Effector memory CD4-positive, alpha-beta T cell (primary cell): ENCODE results near the gene SLAMF6.
A peak's percentile ranks its signal among the peaks of the same experiment; 100 is the strongest.
"Not testable (repeated sequence)": the region's sequence is repeated elsewhere in the genome, so short reads cannot be mapped to it uniquely, and the experiment has no call there.

Experiments used
- DNase-seq, 3 donors: peaks; one replicate each; pipeline ENCODE4 v3.0.0-alpha.2; 2020
- H3K27ac ChIP-seq: 2 replicates; pipeline ENCODE4 v1.7.0; 2013; ENCODE audit warnings: mild to moderate bottlenecking, low read length, moderate library complexity; ENCODE audit not compliant: insufficient read depth, poor library complexity, severe bottlenecking
- H3K27me3 ChIP-seq: replicated peaks from 2 replicates; pipeline ENCODE4 v1.7.0; 2013; ENCODE audit warnings: mild to moderate bottlenecking, low read length; ENCODE audit not compliant: insufficient read depth, control insufficient read depth, poor library complexity, severe bottlenecking
- H3K36me3 ChIP-seq: 2 replicates; pipeline ENCODE4 v1.7.0; 2013; ENCODE audit warnings: mild to moderate bottlenecking, low read length, moderate library complexity; ENCODE audit not compliant: control insufficient read depth, insufficient read depth
- H3K4me1 ChIP-seq: 2 replicates; pipeline ENCODE4 v1.7.0; 2013; ENCODE audit warnings: low read length, mild to moderate bottlenecking; ENCODE audit not compliant: control insufficient read depth, insufficient read depth, poor library complexity, severe bottlenecking
- H3K4me3 ChIP-seq: 2 replicates; pipeline ENCODE4 v1.7.0; 2013; ENCODE audit warnings: low read length, low read depth, mild to moderate bottlenecking; ENCODE audit not compliant: insufficient read depth, poor library complexity, severe bottlenecking
- H3K9me3 ChIP-seq: 2 replicates; pipeline ENCODE4 v1.7.0; 2013; ENCODE audit warnings: mild to moderate bottlenecking, low read length, moderate library complexity; ENCODE audit not compliant: control insufficient read depth

The SLAMF6 gene

GRCh38 chr1:160560045-160560705 is 37.1 kb upstream of the SLAMF6 start:
- peak overlapping the region; percentile 16 for H3K4me3 ChIP-seq
- H3K27ac ChIP-seq: peak overlapping the region; percentile 58
- H3K9me3 ChIP-seq: no peaks in the 10 kb centered on the region
- peaks cover 14% of the 10 kb centered on the region for H3K4me1 ChIP-seq
- H3K27me3 ChIP-seq: no peaks in the 10 kb centered on the region
- DNase-seq: no peak
- peaks cover 10% of the 10 kb centered on the region for H3K36me3 ChIP-seq

GRCh38 chr1:160559437-160559836 is 36.4 kb upstream of the SLAMF6 start:
- H3K27ac ChIP-seq: peak overlapping the region; percentile 58
- DNase-seq, H3K36me3 ChIP-seq, H3K27me3 ChIP-seq, H3K9me3 ChIP-seq: not testable (repeated sequence)
- peak overlapping the region; percentile 16 for H3K4me3 ChIP-seq
- H3K4me1 ChIP-seq: peaks cover 14% of the 10 kb centered on the region

- Histone ChIP-seq H3K27me3 (no peaks in the 10 kb centered on the region), H3K36me3 (peaks cover 7% of the 10 kb centered on the region), H3K4me3 (peak overlapping the region; percentile 16), H3K4me1 (peaks cover 14% of the 10 kb centered on the region), H3K9me3 (no peaks in the 10 kb centered on the region), H3K27ac (peak overlapping the region; percentile 58)
- DNase-seq: no peak
Observed at GRCh38 chr1:160558660-160559380, 35.8 kb upstream of the SLAMF6 start.

- H3K4me3 ChIP-seq: no peak overlapping the region
- DNase-seq: no peak
- H3K9me3 ChIP-seq: no peaks in the 10 kb centered on the region
- H3K36me3 ChIP-seq: peaks cover 50% of the 10 kb centered on the region
- H3K4me1 ChIP-seq: peaks cover 10% of the 10 kb centered on the region
- H3K27ac ChIP-seq: no peak overlapping the region
- H3K27me3 ChIP-seq: no peaks in the 10 kb centered on the region
Observed at GRCh38 chr1:160553778-160554177, 30.7 kb upstream of the SLAMF6 start.

- no peak for DNase-seq
- no peak overlapping the region for H3K27ac ChIP-seq
Observed at GRCh38 chr1:160552425-160552824, 29.4 kb upstream of the SLAMF6 start.

GRCh38 chr1:160550572-160551034 is 27.5 kb upstream of the SLAMF6 start:
- Histone ChIP-seq H3K36me3 (peaks cover 64% of the 10 kb centered on the region), H3K27ac (no peak overlapping the region), H3K4me1 (peaks cover 3% of the 10 kb centered on the region), H3K9me3 (no peaks in the 10 kb centered on the region), H3K4me3 (no peak overlapping the region), H3K27me3 (no peaks in the 10 kb centered on the region)
- no peak for DNase-seq

More at GRCh38 chr1:160552425-160552824, 29.4 kb upstream of the SLAMF6 start:
- Histone ChIP-seq H3K9me3 (no peaks in the 10 kb centered on the region), H3K4me1 (peaks cover 3% of the 10 kb centered on the region), H3K4me3 (no peak overlapping the region), H3K36me3 (peaks cover 59% of the 10 kb centered on the region), H3K27me3 (no peaks in the 10 kb centered on the region)

GRCh38 chr1:160549665-160550006 is 26.6 kb upstream of the SLAMF6 start:
- no peak overlapping the region for H3K27ac ChIP-seq
- peaks cover 64% of the 10 kb centered on the region for H3K36me3 ChIP-seq

GRCh38 chr1:160548960-160549664 is 26.1 kb upstream of the SLAMF6 start:
- Histone ChIP-seq H3K27ac (no peak overlapping the region), H3K36me3 (peaks cover 64% of the 10 kb centered on the region)

More at GRCh38 chr1:160549665-160550006, 26.6 kb upstream of the SLAMF6 start:
- H3K27me3 ChIP-seq: no peaks in the 10 kb centered on the region
- H3K9me3 ChIP-seq: no peaks in the 10 kb centered on the region
- no peak for DNase-seq
- no peak overlapping the region for H3K4me3 ChIP-seq
- peaks cover 9% of the 10 kb centered on the region for H3K4me1 ChIP-seq

GRCh38 chr1:160548183-160548582 is 25.1 kb upstream of the SLAMF6 start:
- Histone ChIP-seq H3K4me3 (no peak overlapping the region), H3K27ac (no peak overlapping the region), H3K9me3 (no peaks in the 10 kb centered on the region), H3K4me1 (peaks cover 12% of the 10 kb centered on the region), H3K36me3 (peaks cover 58% of the 10 kb centered on the region), H3K27me3 (no peaks in the 10 kb centered on the region)
- no peak for DNase-seq

More at GRCh38 chr1:160548960-160549664, 26.1 kb upstream of the SLAMF6 start:
- H3K27me3 ChIP-seq: no peaks in the 10 kb centered on the region
- no peaks in the 10 kb centered on the region for H3K9me3 ChIP-seq
- peaks cover 12% of the 10 kb centered on the region for H3K4me1 ChIP-seq
- DNase-seq: no peak
- no peak overlapping the region for H3K4me3 ChIP-seq

GRCh38 chr1:160547422-160547821 is 24.4 kb upstream of the SLAMF6 start:
- no peak for DNase-seq
- H3K4me3 ChIP-seq: no peak overlapping the region
- H3K27ac ChIP-seq: no peak overlapping the region
- peaks cover 50% of the 10 kb centered on the region for H3K36me3 ChIP-seq
- peaks cover 12% of the 10 kb centered on the region for H3K4me1 ChIP-seq
- no peaks in the 10 kb centered on the region for H3K9me3 ChIP-seq
- H3K27me3 ChIP-seq: no peaks in the 10 kb centered on the region
